A673 (cell line): ENCODE data around the gene MED6. TPM values are rescaled to one million over a fixed set of nuclear protein-coding genes. Genes with fewer than 3 reads are reported as not detected.
A peak's percentile ranks its signal among the peaks of the same experiment; 100 is the strongest.

Experiments used
- BruUV-seq: library from RNA; stranded (reverse); fragments of 400-500 nt; replicated peaks from 2 replicates; lab custom pipeline; 2021; lab: Mats Ljungman, UMichigan
- CTCF ChIA-PET: fragments of 300-600 bp; sonication (Branson Sonifier 250); formaldehyde crosslinking; loops from one replicate; lab custom pipeline; 2022; ENCODE audit warnings: antibody characterized with exemption; lab: Charles Lee
- POLR2A ChIA-PET: fragments of 300-600 bp; sonication (Branson Sonifier 250); formaldehyde crosslinking; loops from one replicate; lab custom pipeline; 2022; ENCODE audit warnings: antibody characterized with exemption; ENCODE audit not compliant: low non-redundant PET; lab: Charles Lee
- DNase-seq: peaks from one replicate; pipeline ENCODE4 v3.0.0-alpha.2; 2015; ENCODE audit warnings: low spot score
- H3K27ac ChIP-seq: fragments of 200-600 bp; sonication (generic); 2 replicates; pipeline ENCODE4 v1.5.1; 2016; ENCODE audit warnings: mixed run types, low read depth, mild to moderate bottlenecking, mixed read lengths, antibody characterized with exemption, low read length; ENCODE audit not compliant: poor library complexity, severe bottlenecking
- H3K27me3 ChIP-seq: fragments of 200-600 bp; sonication (generic); replicated peaks from 2 replicates; pipeline ENCODE4 v1.6.1; 2017; ENCODE audit warnings: mixed run types, low read depth, mild to moderate bottlenecking, mixed read lengths, antibody characterized with exemption, low read length; ENCODE audit not compliant: insufficient read depth, poor library complexity
- H3K36me3 ChIP-seq: fragments of 200-600 bp; sonication (generic); 2 replicates; pipeline ENCODE4 v1.6.1; 2016; ENCODE audit warnings: mixed run types, mild to moderate bottlenecking, mixed read lengths, antibody characterized with exemption, low read length; ENCODE audit not compliant: insufficient read depth, poor library complexity, severe bottlenecking
- H3K4me1 ChIP-seq: fragments of 200-600 bp; sonication (generic); 2 replicates; pipeline ENCODE4 v1.6.1; 2017; ENCODE audit warnings: mixed run types, mild to moderate bottlenecking, mixed read lengths, antibody characterized with exemption, low read length; ENCODE audit not compliant: insufficient read depth, poor library complexity, severe bottlenecking
- H3K4me3 ChIP-seq: fragments of 200-600 bp; sonication (generic); 2 replicates; pipeline ENCODE4 v1.5.1; 2016; ENCODE audit warnings: low read depth, mixed run types, mild to moderate bottlenecking, mixed read lengths, low read length; ENCODE audit not compliant: poor library complexity, severe bottlenecking
- H3K9me3 ChIP-seq: fragments of 200-600 bp; sonication (generic); 2 replicates; pipeline ENCODE4 v1.6.1; 2016; ENCODE audit warnings: mixed run types, low read depth, mild to moderate bottlenecking, mixed read lengths, antibody characterized with exemption, low read length; ENCODE audit not compliant: poor library complexity, severe bottlenecking
- EZH2 ChIP-seq: fragments of 200-600 bp; sonication (generic); IDR thresholded peaks from 2 replicates; pipeline ENCODE4 v1.6.1; 2017; ENCODE audit warnings: borderline replicate concordance, low read depth, mild to moderate bottlenecking, mixed read lengths, antibody characterized with exemption, low read length; ENCODE audit not compliant: poor library complexity, severe bottlenecking
- intact Hi-C: fragments of 100-400 bp; cut with micrococcal nuclease; formaldehyde crosslinking; loops from one replicate; pipeline ENCODE4 v1.10.0; 2022; ENCODE audit not compliant: unreplicated experiment
- total RNA-seq: library from RNA; stranded (reverse); gene quantifications from 2 replicates; pipeline ENCODE4 v1.2.3, GENCODE V29; 2021
- TF ChIP-seq, protein P1 (sequence below): fragments of 300-800, 200-600 bp; sonication (generic); conservative IDR thresholded peaks from 2 replicates; pipeline ENCODE4 v1.5.1; 2017; ENCODE audit warnings: low read depth, mild to moderate bottlenecking, antibody characterized with exemption, low read length, moderate library complexity, mixed read lengths

MED6 gene
- total RNA-seq, 1 experiment from 2014 or later: 56.8 TPM

- BruUV-seq: no TSS peak
- peak; percentile 35 for DNase-seq
- TF ChIP-seq, protein P1, sequence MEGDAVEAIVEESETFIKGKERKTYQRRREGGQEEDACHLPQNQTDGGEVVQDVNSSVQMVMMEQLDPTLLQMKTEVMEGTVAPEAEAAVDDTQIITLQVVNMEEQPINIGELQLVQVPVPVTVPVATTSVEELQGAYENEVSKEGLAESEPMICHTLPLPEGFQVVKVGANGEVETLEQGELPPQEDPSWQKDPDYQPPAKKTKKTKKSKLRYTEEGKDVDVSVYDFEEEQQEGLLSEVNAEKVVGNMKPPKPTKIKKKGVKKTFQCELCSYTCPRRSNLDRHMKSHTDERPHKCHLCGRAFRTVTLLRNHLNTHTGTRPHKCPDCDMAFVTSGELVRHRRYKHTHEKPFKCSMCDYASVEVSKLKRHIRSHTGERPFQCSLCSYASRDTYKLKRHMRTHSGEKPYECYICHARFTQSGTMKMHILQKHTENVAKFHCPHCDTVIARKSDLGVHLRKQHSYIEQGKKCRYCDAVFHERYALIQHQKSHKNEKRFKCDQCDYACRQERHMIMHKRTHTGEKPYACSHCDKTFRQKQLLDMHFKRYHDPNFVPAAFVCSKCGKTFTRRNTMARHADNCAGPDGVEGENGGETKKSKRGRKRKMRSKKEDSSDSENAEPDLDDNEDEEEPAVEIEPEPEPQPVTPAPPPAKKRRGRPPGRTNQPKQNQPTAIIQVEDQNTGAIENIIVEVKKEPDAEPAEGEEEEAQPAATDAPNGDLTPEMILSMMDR: peak; percentile 35
- TF ChIP-seq EZH2: no peak
- intact Hi-C loops: no loop called here
- no peak overlapping the region for H3K4me3 ChIP-seq
- POLR2A ChIA-PET: no interaction called here
- H3K4me1 ChIP-seq: no peaks in the 10 kb centered on the region
- H3K36me3 ChIP-seq: peaks cover 69% of the 10 kb centered on the region
- CTCF ChIA-PET: no interaction called here
- no peaks in the 10 kb centered on the region for H3K27me3 ChIP-seq
- H3K9me3 ChIP-seq: no peaks in the 10 kb centered on the region
- H3K27ac ChIP-seq: no peak overlapping the region
These were observed 15.2 kb downstream of the MED6 start for GRCh38 chr14:70585231-70585630.

DNA sequence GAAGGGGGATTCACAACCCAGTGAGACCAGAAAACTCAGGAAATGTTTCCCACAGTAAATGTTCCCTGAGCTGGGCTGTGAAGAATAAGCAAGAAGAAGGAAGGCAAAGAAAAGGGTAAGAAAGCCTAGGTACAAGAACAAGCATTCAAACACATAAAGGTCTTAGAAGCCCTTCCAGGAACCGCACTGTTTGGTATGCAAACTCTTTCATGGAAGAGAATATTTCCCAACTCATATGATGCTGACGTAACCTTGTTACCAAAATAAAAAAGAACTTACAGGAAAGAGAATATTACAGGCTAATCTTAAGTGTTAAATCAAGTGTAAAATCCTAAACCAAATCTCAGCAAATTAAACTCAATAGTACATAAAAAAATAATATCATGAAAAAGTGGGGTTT lies 23.6 kb downstream of the MED6 start:
- Histone ChIP-seq H3K36me3 (peaks cover 19% of the 10 kb centered on the region), H3K9me3 (no peaks in the 10 kb centered on the region), H3K4me1 (no peaks in the 10 kb centered on the region), H3K4me3 (no peak overlapping the region), H3K27ac (no peak overlapping the region), H3K27me3 (no peaks in the 10 kb centered on the region)
- intact Hi-C loops: no loop called here
- BruUV-seq: no TSS peak
- no peak for DNase-seq
- CTCF ChIA-PET: no interaction called here
- TF ChIP-seq, protein P1: no peak
- TF ChIP-seq EZH2: no peak
- POLR2A ChIA-PET: no interaction called here

- TF ChIP-seq, protein P1: no peak
- TF ChIP-seq EZH2: no peak
- no peak overlapping the region for H3K27ac ChIP-seq
These were observed 27.4 kb downstream of the MED6 start for GRCh38 chr14:70573050-70573449.

More at GRCh38 chr14:70573050-70573449, 27.4 kb downstream of the MED6 start:
- ChIA-PET CTCF (no interaction called here), POLR2A (no interaction called here)
- Histone ChIP-seq H3K36me3 (no peaks in the 10 kb centered on the region), H3K27me3 (no peaks in the 10 kb centered on the region), H3K9me3 (no peaks in the 10 kb centered on the region), H3K4me3 (no peak overlapping the region), H3K4me1 (no peaks in the 10 kb centered on the region)
- no TSS peak for BruUV-seq
- intact Hi-C loops: no loop called here
- no peak for DNase-seq
